SK-N-SH treated with all-trans-retinoic acid at 6 μM for 48 hours (cell line): ENCODE data around the gene CLIC5.

Source experiments
- ARNTL ChIP-seq: fragments of 450-650 bp; formaldehyde crosslinking; IDR thresholded peaks from 2 replicates; pipeline ENCODE4 v1.5.0; 2020; ENCODE audit warnings: low read depth, mild to moderate bottlenecking, moderate library complexity, borderline replicate concordance
- ISL1 ChIP-seq: fragments of 250-450 bp; sonication (Bioruptor Pico); IDR thresholded peaks from 2 replicates; pipeline ENCODE4 v2.1.2; 2022; ENCODE audit warnings: mild to moderate bottlenecking, moderate library complexity
- RARB ChIP-seq: fragments of 250-450 bp; sonication (Bioruptor Pico); IDR thresholded peaks from 2 replicates; pipeline ENCODE4 v1.8.0; 2021; ENCODE audit warnings: mild to moderate bottlenecking, moderate library complexity
- ZFP3 ChIP-seq: fragments of 250-450 bp; sonication (Bioruptor Pico); IDR thresholded peaks from 2 replicates; pipeline ENCODE4 v1.5.0; 2020; ENCODE audit warnings: mild to moderate bottlenecking, moderate library complexity

- TF ChIP-seq RARB (CRISPR knock-in tag) (no peak), ARNTL (CRISPR knock-in tag) (no peak), ZFP3 (CRISPR knock-in tag) (no peak), ISL1 (CRISPR knock-in tag) (no peak)
Observed at GRCh38 chr6:45949256-45949655, 66.4 kb downstream of the CLIC5 start.
